PC-9 (cell line): ENCODE measurements around the gene DELE1.

Experiments
- CTCF ChIP-seq: fragments of 200-600 bp; sonication (generic); conservative IDR thresholded peaks from 2 replicates; pipeline ENCODE4 v1.6.1; 2017; ENCODE audit warnings: mixed run types, antibody characterized with exemption, mild to moderate bottlenecking, moderate library complexity
- EZH2 ChIP-seq: fragments of 200-600 bp; sonication (generic); IDR thresholded peaks from 2 replicates; pipeline ENCODE4 v1.8.0; 2017; ENCODE audit warnings: antibody characterized with exemption, low read depth

GRCh38 chr5:141883184-141883891, 40.3 kb upstream of the DELE1 start:
- TF ChIP-seq CTCF (no peak), EZH2 (no peak)
